Common myeloid progenitor, CD34-positive (primary cell): ENCODE data around the gene GTPBP8.

Experiments used
- CTCF ChIA-PET: fragments of 350-600 bp; sonication (Branson Sonifier 250); formaldehyde crosslinking; loops from one replicate; lab custom pipeline; 2021; ENCODE audit warnings: antibody characterized with exemption; lab: Charles Lee
- POLR2A ChIA-PET: fragments of 350-600 bp; sonication (Branson Sonifier 250); formaldehyde crosslinking; loops from one replicate; lab custom pipeline; 2021; ENCODE audit warnings: antibody characterized with exemption; lab: Charles Lee
- DNase-seq, 3 donors: peaks; one replicate each; pipeline versions ENCODE4 v3.0.0 to v3.0.0-alpha.2; 2013
- H3K27ac ChIP-seq, 2 experiments: 1 replicate in 1 of 2; 2 replicates in 1 of 2; pipeline ENCODE4 v1.7.0; 2013; ENCODE audit warnings: inconsistent platforms in 2 of 2, low read length in 2 of 2, mild to moderate bottlenecking in 2 of 2, low read depth in 1 of 2, moderate library complexity in 1 of 2; ENCODE audit not compliant: severe bottlenecking in 2 of 2, insufficient read depth in 1 of 2, poor library complexity in 1 of 2
- H3K27me3 ChIP-seq, 5 experiments: replicated peaks in 2 of 5; 1 replicate in 3 of 5; 2 replicates in 2 of 5; pipeline versions ENCODE4 v1.6.1 to v1.7.0; 2013; ENCODE audit warnings: low read length in 4 of 5, mild to moderate bottlenecking in 2 of 5, moderate library complexity in 2 of 5, inconsistent platforms in 1 of 5; ENCODE audit not compliant: insufficient read depth in 5 of 5, control insufficient read depth in 4 of 5
- H3K36me3 ChIP-seq, 4 experiments: 1 replicate in 2 of 4; 2 replicates in 2 of 4; pipeline versions ENCODE4 v1.6.1 to v1.7.0; 2013; ENCODE audit warnings: low read length in 3 of 4, control low read depth in 1 of 4, mild to moderate bottlenecking in 1 of 4; ENCODE audit not compliant: control insufficient read depth in 4 of 4, insufficient read depth in 4 of 4
- H3K4me1 ChIP-seq, 4 experiments: 1 replicate in 3 of 4; 2 replicates in 1 of 4; pipeline versions ENCODE4 v1.6.1 to v1.7.1; 2013; ENCODE audit warnings: low read length in 3 of 4, mild to moderate bottlenecking in 3 of 4, control low read depth in 1 of 4, inconsistent platforms in 1 of 4, moderate library complexity in 1 of 4; ENCODE audit not compliant: control insufficient read depth in 4 of 4, insufficient read depth in 4 of 4; ENCODE audit errors: control extremely low read depth in 1 of 4
- H3K4me3 ChIP-seq, 7 experiments: 1 replicate in 4 of 7; 2 replicates in 3 of 7; pipeline versions ENCODE4 v1.5.1 to v1.7.0; 2013; ENCODE audit warnings: mild to moderate bottlenecking in 7 of 7, low read length in 6 of 7, moderate library complexity in 6 of 7, inconsistent platforms in 2 of 7, low read depth in 2 of 7, control low read depth in 1 of 7; ENCODE audit not compliant: insufficient read depth in 4 of 7, control insufficient read depth in 1 of 7; ENCODE audit errors: extremely low read depth in 1 of 7
- H3K9me3 ChIP-seq, 5 experiments: 1 replicate in 4 of 5; 2 replicates in 1 of 5; pipeline versions ENCODE4 v1.6.1 to v1.7.1; 2013; ENCODE audit warnings: low read length in 4 of 5, mild to moderate bottlenecking in 2 of 5, inconsistent platforms in 1 of 5, low read depth in 1 of 5, moderate library complexity in 1 of 5; ENCODE audit not compliant: control insufficient read depth in 4 of 5, insufficient read depth in 2 of 5; ENCODE audit errors: control extremely low read depth in 1 of 5
- WGBS: methylation state at CpG from one replicate; pipeline ENCODE4 v1.1.5; 2013; ENCODE audit not compliant: insufficient coverage; 5-methylcytosine and 5-hydroxymethylcytosine counted together

GTPBP8 gene

GRCh38 chr3:113006359-113007056 is 15.7 kb downstream of the GTPBP8 start:
- ChIA-PET CTCF (interaction anchor here (0.6 to 5.3 kb wide), 4 partner anchors 12 to 271 kb away, joined by 3 to 25 read pairs (median 4); a partner anchor contains a TSS), POLR2A (interaction anchor here (0.5 to 0.7 kb wide), 2 partner anchors 47 to 264 kb away, joined by 3 to 4 read pairs; no protein-coding TSS in a partner anchor)
- no peak for DNase-seq
- WGBS = 92% methylated on average over 2 of the region's 4 CpGs
- H3K36me3 ChIP-seq = peaks cover 23 to 84% (median 56%) of the 10 kb centered on the region in 4 experiments
- peaks cover 0 to 4% (median 0%) of the 10 kb centered on the region in 4 experiments for H3K4me1 ChIP-seq
- H3K27me3 ChIP-seq = no peaks in the 10 kb centered on the region
- no peak overlapping the region for H3K4me3 ChIP-seq
- H3K9me3 ChIP-seq = no peaks in the 10 kb centered on the region
- H3K27ac ChIP-seq = no peak overlapping the region

DNA sequence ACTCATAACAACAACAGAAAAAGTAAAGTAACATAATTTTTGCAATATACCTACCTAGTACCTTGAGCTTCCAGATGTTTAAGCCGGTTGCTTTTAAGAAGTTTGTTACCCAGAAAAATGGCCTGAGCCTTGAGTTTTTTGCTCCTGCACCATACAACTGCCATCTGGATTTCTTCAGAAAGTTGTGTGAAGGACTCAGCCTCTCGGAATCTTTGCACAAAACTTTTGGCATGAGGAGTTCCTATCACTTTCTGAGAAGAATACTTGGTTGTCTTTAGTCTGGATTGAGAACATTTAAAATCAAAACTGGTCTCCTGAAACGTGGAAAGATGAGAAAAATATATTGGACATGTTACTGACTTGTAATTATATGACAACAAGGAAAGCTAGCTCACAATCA is 17.3 kb downstream of the GTPBP8 start:
- 92% methylated on average over 2 of the region's 3 CpGs for WGBS
- Histone ChIP-seq H3K27ac (no peak overlapping the region), H3K36me3 (peaks cover 23 to 84% (median 53%) of the 10 kb centered on the region in 4 experiments), H3K4me1 (no peaks in the 10 kb centered on the region), H3K9me3 (no peaks in the 10 kb centered on the region), H3K4me3 (no peak overlapping the region), H3K27me3 (no peaks in the 10 kb centered on the region)
- DNase-seq = no peak
- ChIA-PET CTCF (interaction anchor here (0.5 to 5.3 kb wide), 5 partner anchors 10 to 830 kb away, joined by 3 to 25 read pairs (median 4); partner anchors contain the start of gene GRAMD1C), POLR2A (no interaction called here)

GRCh38 chr3:113013593-113013992 is 22.8 kb downstream of the GTPBP8 start:
- Histone ChIP-seq H3K27me3 (no peaks in the 10 kb centered on the region), H3K4me3 (no peak overlapping the region), H3K4me1 (peaks cover 0 to 10% (median 5%) of the 10 kb centered on the region in 4 experiments), H3K9me3 (no peaks in the 10 kb centered on the region), H3K36me3 (peaks cover 19 to 63% (median 41%) of the 10 kb centered on the region in 4 experiments), H3K27ac (no peak overlapping the region)
- POLR2A ChIA-PET = no interaction called here
- no peak for DNase-seq
- CTCF ChIA-PET = interaction anchor here (0.6 to 2.9 kb wide), 2 partner anchors 14 to 22 kb away, joined by 3 to 6 read pairs; no protein-coding TSS in a partner anchor

- peak overlapping the region; percentile 87 to 88 for H3K27ac ChIP-seq
- POLR2A ChIA-PET = interaction anchor here (0.6 to 1.5 kb wide), 4 partner anchors 28 to 1037 kb away, joined by 3 to 5 read pairs (median 4); partner anchors contain the start of gene GTPBP8
- DNase-seq = peak in 1 of 3 donors; percentile 16
Observed at GRCh38 chr3:113018536-113019181, 27.9 kb downstream of the GTPBP8 start.

DNA sequence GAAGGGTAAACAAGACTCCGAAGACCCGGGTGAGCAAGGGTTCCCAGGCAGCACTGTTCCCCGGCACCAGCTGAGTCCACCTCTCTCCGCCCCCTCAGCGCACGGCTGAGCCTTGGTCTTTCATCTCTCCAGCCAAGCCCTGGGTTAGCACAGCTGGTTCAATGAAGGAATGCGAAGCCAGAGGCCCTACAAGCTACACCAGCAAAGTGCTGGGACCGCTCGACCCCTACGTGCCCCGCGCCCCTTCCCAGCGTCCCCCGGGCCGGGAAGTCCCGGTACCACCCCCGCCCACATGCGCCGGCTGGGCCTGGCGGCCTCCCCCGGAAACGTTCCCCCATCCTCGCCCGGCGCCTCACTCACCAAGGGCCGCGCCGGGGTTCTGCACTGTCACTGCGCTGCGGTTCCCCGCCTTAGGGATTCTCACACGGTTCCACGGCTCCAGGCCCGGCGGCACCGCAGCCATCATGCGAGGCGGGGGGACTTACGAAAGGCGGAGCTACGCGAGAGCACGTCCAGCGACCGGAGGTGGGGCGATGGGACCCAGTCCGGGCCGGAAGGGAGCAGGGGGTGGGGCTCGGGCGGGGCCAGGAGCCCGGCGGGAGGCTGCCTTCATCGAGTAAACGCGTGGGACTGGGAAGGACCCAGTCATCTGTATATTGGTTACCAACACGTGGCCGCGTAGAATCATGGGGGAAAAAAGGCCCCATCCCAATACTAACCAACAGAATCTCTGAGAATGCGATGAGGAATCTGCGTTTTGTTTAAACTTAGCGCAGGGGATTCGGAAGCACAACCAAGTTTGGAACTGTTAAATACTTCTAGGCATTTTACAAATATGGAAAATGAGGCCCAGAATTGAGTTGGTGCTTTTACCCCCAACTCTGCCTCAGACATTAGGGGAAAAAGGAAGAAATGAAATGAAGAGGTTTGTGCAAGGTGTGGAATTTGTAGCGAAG is 28.7 kb downstream of the GTPBP8 start:
- ChIA-PET CTCF (interaction anchor here (0.6 to 4.0 kb wide), 8 partner anchors 11 to 1902 kb away, joined by 3 to 25 read pairs (median 4); partner anchors contain the start of gene GTPBP8), POLR2A (interaction anchor here (0.6 to 1.1 kb wide), 3 partner anchors 28 to 437 kb away, joined by 3 to 5 read pairs (median 3); partner anchors contain the start of gene GTPBP8)
- DNase-seq = peak; percentile 92 to 96 (median 95)
- H3K9me3 ChIP-seq = no peaks in the 10 kb centered on the region
- peaks cover 4 to 21% (median 14%) of the 10 kb centered on the region in 4 experiments for H3K36me3 ChIP-seq
- peak overlapping the region; percentile 87 to 88 for H3K27ac ChIP-seq
- 4% methylated on average over 54 of the region's 63 CpGs for WGBS
- no peaks in the 10 kb centered on the region for H3K27me3 ChIP-seq
- peak overlapping the region; percentile 40 to 94 (median 84) for H3K4me3 ChIP-seq
- peaks cover 6 to 25% (median 20%) of the 10 kb centered on the region in 4 experiments for H3K4me1 ChIP-seq

More at GRCh38 chr3:113018536-113019181, 27.9 kb downstream of the GTPBP8 start:
- peaks cover 6 to 25% (median 20%) of the 10 kb centered on the region in 4 experiments for H3K4me1 ChIP-seq
- CTCF ChIA-PET = interaction anchor here (0.9 to 4.0 kb wide), 6 partner anchors 10 to 375 kb away, joined by 3 to 25 read pairs (median 4); partner anchors contain the start of gene GTPBP8
- H3K9me3 ChIP-seq = no peaks in the 10 kb centered on the region
- WGBS = 9% methylated on average over 12 of the region's 13 CpGs
- H3K4me3 ChIP-seq = peak overlapping the region; percentile 40 to 94 (median 84)
- no peaks in the 10 kb centered on the region for H3K27me3 ChIP-seq
- H3K36me3 ChIP-seq = peaks cover 5 to 25% (median 16%) of the 10 kb centered on the region in 4 experiments

DNA sequence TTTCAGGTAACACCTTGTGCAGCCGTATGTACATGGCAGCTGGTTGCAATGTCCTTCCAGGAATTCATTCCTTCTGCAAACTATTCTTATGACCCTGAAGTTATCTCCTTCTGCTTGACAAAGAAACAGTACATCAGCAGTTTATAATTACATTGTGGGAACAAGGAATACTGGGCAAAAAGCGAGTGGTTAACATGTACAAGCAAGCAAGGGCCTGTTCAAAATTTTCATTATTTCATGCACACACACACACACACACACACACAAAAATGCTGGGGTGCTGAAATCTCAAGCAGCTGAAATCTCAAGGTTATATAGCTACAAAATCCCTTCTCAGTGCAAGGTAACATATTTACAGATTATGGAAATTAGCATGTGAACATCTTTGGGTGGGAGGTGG is 30.7 kb downstream of the GTPBP8 start:
- POLR2A ChIA-PET = no interaction called here
- no peaks in the 10 kb centered on the region for H3K9me3 ChIP-seq
- WGBS = 88% methylated on average over 1 of the region's 2 CpGs
- H3K36me3 ChIP-seq = peaks cover 0 to 6% (median 4%) of the 10 kb centered on the region in 4 experiments
- no peak for DNase-seq
- H3K4me3 ChIP-seq = no peak overlapping the region
- CTCF ChIA-PET = interaction anchor here (1.0 to 1.1 kb wide), 3 partner anchors 12 to 18 kb away, joined by 3 to 4 read pairs (median 3); no protein-coding TSS in a partner anchor
- peaks cover 6 to 25% (median 20%) of the 10 kb centered on the region in 4 experiments for H3K4me1 ChIP-seq
- no peak overlapping the region for H3K27ac ChIP-seq
- no peaks in the 10 kb centered on the region for H3K27me3 ChIP-seq
